Measurements from ENCODE around the gene MACROD2.

DNA sequence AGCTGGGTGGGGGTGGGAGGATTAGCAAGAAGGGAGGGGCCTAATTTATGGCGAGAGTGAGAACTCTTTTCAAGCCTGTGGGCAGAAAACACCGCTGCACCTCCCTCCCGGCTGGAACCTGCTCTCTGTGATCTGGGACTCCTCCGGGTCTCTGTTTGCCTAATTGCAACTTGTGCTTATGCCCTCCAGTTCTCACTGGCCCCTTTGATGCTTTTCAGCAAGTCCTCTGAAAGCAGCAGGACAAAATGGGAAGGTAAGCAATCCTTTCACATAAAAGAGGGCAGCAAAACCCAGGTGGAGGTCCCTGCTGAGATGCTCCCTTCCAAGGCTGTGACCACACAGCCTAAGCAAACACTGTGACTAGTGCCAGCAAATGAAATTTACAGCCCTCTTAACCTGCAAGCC, 865.1 kb downstream of the MACROD2 start:
- TF ChIP-seq E2F6 (IDR thresholded peaks at IDR 0.05; ENCODE audit: borderline replicate concordance, low read depth) (no peak), FOSL2 (IDR thresholded peaks at IDR 0.05) (no peak), FOSL2 (CRISPR knock-in tag; IDR thresholded peaks at IDR 0.05) (no peak)

All from A549 (cell line).